PC-3 (cell line): ENCODE results near the gene LRCH4.

Source experiments
- CTCF ChIP-seq: fragments of 300-600 bp; sonication (generic); conservative IDR thresholded peaks from 2 replicates; pipeline ENCODE4 v1.5.1; 2017; ENCODE audit warnings: antibody characterized with exemption, low read depth, mild to moderate bottlenecking, low read length
- EZH2 ChIP-seq: fragments of 300-600 bp; sonication (generic); IDR thresholded peaks from one replicate; pipeline ENCODE4 v1.6.1; 2017; ENCODE audit warnings: antibody characterized with exemption, mild to moderate bottlenecking, low read length; ENCODE audit not compliant: unreplicated experiment
- EZH2phosphoT487 ChIP-seq: fragments of 300-600 bp; sonication (generic); IDR thresholded peaks from 2 replicates; pipeline ENCODE4 v1.6.1; 2018; ENCODE audit warnings: mild to moderate bottlenecking, antibody characterized with exemption, low read length, borderline replicate concordance

- TF ChIP-seq CTCF (no peak), EZH2 (no peak), EZH2phosphoT487 (no peak)
These were observed 17.2 kb upstream of the LRCH4 start for GRCh38 chr7:100602889-100603725.
